Measurements from ENCODE around the gene CBLB.

The CBLB gene

GRCh38 chr3:105845488-105845887, 23.3 kb downstream of the CBLB start:
- peak in 2 of 3 experiments; percentile 34 to 81 for DNase-seq

GRCh38 chr3:105844704-105845103, 24.1 kb downstream of the CBLB start:
- DNase-seq = peak in 1 of 3 experiments; percentile 48

- DNase-seq = no peak
Observed at GRCh38 chr3:105843994-105844393, 24.8 kb downstream of the CBLB start.

DNA sequence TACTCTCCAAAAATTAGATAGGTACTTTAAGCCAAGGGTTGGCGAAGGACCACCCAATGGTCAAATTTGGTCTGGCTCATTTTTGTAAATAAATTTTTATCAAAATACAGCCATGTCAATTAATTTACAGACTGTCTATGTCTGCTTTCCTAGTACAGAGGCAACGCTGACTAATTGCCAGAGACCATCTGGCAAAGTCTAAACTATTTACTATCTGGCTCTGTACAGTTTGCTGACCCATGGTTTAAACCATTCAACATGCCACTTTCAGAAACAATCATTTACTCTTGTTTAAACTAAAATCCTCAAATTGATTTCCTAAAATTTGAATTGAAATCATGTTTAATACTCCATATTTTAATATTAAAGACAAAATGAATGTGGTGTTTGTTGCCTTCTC, 25.9 kb downstream of the CBLB start:
- no peak for DNase-seq

DNA sequence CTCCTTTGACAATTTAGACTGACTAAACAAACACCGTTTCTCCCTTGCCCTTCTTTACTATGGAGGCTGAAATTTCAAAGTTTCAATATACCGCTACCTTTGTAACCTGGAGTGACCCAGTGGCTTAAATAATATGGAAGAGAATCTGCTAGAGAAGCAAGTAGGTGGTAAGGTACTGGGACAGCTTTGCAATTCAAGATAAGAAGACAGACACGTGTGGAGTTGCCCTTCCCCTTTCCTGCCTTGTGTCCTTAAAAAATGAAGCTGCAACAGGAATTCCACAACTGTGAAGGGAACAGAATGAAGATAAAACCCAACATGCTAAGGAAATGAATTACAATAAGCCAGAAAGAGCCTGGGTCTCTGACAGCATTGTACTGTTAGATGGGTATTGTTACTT, 26.4 kb downstream of the CBLB start:
- DNase-seq = no peak

DNA sequence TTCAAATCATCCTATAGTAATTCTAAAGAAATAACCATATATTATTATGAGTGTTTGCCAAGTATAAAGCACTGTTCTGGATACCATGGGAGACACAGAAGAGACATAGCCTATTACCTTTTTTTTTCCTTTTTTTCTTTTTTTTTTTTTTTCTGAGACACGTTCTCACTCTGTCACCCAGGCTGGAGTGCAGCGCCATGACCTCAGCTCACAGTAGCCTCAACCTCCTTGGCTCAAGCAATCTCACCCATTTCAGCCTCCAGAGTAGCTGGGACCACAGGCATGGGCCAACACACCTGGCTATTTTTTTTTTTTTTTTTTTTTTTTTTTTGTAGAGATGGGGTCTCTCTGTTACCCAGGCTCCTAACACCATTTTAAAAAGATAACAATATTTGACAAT, 30.9 kb downstream of the CBLB start:
- DNase-seq = no peak

GRCh38 chr3:105837143-105837740, 31.6 kb downstream of the CBLB start:
- DNase-seq = peak in 1 of 3 experiments; percentile 11

GRCh38 chr3:105836533-105836932, 32.3 kb downstream of the CBLB start:
- DNase-seq = no peak

GRCh38 chr3:105835606-105836005, 33.2 kb downstream of the CBLB start:
- peak in 2 of 3 experiments; percentile 2 to 18 for DNase-seq

GRCh38 chr3:105834768-105835167, 34.0 kb downstream of the CBLB start:
- no peak for DNase-seq

DNA sequence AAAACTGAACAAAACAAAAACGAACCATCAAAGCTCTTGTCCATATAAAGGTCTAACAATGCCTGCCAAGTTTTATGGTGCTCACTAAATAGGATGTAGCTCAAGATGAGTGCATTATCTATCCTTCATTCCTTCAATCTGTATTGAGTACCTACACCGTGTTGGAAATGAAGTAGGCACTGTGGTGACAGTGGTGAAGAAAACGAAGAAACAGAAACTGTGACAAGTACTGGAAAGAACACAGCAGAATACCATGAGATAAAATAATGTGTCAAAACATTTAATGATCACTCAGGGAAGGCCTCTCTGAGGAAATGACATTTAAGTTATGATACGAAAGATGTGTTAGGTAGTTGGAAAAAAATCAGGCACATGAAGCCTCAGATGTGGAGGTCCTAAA, 36.2 kb downstream of the CBLB start:
- DNase-seq = no peak

DNA sequence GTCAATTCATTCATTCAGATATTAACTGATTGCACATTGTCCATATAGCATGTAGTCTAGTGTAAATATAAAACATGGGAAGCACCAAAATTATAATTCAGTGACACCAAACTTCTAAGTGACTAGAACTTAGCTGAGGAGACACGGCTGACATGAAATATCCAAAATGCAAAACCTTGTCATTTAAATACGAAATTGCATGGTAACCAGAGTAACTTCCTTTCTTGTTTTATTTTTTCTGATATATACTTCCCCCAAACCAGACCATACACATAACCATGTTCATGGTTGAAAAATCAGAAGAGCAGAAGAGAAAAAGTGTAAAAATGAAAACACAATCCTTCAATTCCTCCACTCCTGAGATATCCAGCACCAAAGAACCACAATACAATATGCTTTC, 38.0 kb downstream of the CBLB start:
- no peak for DNase-seq

DNA sequence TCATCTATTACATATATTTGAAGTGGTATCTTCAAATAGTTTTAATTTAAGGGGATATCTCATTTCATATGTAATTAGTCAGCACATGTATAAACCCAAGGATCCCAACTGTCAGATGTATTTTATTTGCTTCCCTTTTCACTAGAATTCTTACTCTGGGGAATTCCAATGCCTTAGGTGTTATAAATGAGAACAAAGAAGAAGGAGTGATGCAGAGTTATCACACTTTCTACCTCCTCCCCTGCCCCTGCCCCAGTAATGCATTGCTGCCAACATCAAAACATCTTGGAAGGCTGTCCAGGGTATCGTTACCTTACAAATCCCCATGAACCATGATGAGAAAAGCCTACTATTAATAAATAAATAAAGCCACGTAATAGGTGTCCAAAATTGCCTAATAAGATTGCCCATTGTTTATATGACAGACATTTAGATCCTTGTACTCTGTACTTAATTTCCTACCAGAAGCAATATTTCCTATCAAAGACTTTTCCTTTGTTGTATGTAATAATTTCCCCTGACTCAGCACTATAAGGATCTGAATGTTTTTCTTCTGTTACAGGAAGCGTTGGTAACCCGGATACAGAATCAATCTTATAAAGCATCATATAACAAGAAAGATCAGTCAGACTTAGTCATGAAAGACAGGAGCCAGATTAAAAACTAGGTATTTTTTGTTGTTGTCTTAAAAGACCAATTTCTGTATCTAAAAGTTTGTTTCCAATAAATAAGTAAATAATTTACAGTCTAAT, 38.8 kb downstream of the CBLB start:
- no peak for DNase-seq

- no peak for DNase-seq
Observed at GRCh38 chr3:105829229-105829628, 39.6 kb downstream of the CBLB start.

DNA sequence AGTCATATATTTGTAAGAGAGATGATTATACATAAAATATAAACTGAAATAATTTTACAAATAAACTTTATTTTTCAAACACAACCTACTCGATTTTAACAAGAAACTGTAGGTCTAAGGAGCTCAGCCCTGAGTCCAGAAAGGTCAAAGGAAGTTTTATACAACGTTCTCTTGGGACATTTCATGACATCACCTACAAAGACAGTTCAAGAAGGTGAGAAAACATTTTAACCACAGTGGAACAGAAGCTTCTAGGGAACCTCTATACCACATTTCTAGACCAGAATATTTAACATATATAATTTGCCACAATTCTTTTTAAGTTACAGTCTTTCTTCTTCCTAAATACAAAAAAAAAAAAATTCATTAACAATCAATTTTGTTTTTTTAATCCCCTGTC, 40.1 kb downstream of the CBLB start:
- DNase-seq = no peak

GRCh38 chr3:105827959-105828358, 40.9 kb downstream of the CBLB start:
- DNase-seq = no peak

GRCh38 chr3:105826778-105827634, 41.8 kb downstream of the CBLB start:
- DNase-seq = no peak

- no peak for DNase-seq
Observed at GRCh38 chr3:105824129-105824528, 44.7 kb downstream of the CBLB start.

DNA sequence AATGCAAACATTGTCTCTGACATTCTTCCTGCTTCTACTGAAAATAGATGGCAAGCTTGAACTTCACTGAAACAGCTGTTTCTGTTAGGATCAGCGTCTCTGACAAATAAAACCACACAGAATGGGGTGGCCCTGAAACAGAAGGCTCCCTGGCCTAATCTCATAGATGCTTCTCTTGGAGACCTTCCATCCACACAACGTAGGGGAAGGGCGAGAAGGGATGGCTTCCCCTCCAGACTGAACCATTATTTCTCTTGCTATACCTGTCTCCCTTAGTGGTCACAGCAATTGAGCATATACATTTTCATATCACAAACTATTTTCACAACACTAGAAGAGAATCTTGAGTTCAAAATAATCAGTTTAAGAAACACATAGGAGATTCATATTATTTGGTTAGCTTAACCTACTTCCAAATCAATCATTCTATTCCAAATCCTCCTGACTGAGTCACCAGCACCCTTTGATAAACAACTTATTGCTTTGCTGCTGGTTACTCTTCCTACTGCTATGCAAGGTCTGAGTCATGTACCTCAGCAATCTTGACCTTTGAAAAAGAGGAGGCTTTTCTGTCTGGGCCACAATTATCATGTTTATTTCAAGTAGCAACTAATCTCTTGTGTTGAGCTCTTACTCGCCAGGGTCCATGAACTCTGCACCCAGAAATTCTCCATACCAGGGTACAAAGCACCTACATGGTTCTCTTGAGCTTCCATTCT, 45.5 kb downstream of the CBLB start:
- no peak for DNase-seq

- DNase-seq = no peak
Observed at GRCh38 chr3:105822171-105823123, 46.4 kb downstream of the CBLB start.

- DNase-seq = no peak
Observed at GRCh38 chr3:105821433-105821832, 47.4 kb downstream of the CBLB start.

- DNase-seq = no peak
Observed at GRCh38 chr3:105816833-105817232, 52.0 kb downstream of the CBLB start.
